ENCODE data around the gene ASXL3.

The ASXL3 gene

GRCh38 chr18:33755931-33756560 is 178.0 kb downstream of the ASXL3 start:
- TF ChIP-seq, protein P1, sequence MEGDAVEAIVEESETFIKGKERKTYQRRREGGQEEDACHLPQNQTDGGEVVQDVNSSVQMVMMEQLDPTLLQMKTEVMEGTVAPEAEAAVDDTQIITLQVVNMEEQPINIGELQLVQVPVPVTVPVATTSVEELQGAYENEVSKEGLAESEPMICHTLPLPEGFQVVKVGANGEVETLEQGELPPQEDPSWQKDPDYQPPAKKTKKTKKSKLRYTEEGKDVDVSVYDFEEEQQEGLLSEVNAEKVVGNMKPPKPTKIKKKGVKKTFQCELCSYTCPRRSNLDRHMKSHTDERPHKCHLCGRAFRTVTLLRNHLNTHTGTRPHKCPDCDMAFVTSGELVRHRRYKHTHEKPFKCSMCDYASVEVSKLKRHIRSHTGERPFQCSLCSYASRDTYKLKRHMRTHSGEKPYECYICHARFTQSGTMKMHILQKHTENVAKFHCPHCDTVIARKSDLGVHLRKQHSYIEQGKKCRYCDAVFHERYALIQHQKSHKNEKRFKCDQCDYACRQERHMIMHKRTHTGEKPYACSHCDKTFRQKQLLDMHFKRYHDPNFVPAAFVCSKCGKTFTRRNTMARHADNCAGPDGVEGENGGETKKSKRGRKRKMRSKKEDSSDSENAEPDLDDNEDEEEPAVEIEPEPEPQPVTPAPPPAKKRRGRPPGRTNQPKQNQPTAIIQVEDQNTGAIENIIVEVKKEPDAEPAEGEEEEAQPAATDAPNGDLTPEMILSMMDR (IDR thresholded peaks at IDR 0.05), result no peak
- no peaks in the 10 kb centered on the region for H3K4me1 Mint-ChIP-seq
- no peaks in the 10 kb centered on the region for H3K36me3 Mint-ChIP-seq (ENCODE audit: low read depth)
- no peaks in the 10 kb centered on the region for H3K9me3 Mint-ChIP-seq
- H3K4me3 Mint-ChIP-seq, result no peak overlapping the region
- peaks cover 3% of the 10 kb centered on the region for H3K27me3 Mint-ChIP-seq (ENCODE audit: low read depth, poor library complexity)
- H3K27ac Mint-ChIP-seq, result no peak overlapping the region
- DNase-seq, result no peak

DNA sequence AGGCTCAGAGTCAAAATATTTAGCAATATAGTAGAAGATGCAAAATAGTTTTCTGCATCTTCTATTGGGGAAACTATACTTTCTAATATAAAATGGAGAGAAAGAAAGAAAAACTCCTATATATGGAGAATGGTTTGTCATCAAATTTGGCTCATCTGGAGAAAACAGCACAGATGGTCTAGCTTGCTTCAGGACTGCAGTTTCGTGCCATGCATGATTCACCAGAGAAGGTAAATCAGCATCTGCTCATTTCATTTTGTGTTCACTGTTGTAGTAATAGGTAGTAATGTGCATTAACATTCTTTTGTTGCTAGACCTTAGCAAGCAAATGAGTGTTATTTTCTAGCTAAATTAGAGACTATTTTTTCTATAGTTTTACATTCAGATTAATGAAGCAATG is 179.0 kb downstream of the ASXL3 start:
- no peaks in the 10 kb centered on the region for H3K9me3 Mint-ChIP-seq
- DNase-seq, result no peak
- H3K36me3 Mint-ChIP-seq (ENCODE audit: low read depth), result no peaks in the 10 kb centered on the region
- no peak overlapping the region for H3K27ac Mint-ChIP-seq
- peaks cover 3% of the 10 kb centered on the region for H3K27me3 Mint-ChIP-seq (ENCODE audit: low read depth, poor library complexity)
- H3K4me3 Mint-ChIP-seq, result no peak overlapping the region
- H3K4me1 Mint-ChIP-seq, result no peaks in the 10 kb centered on the region
- TF ChIP-seq, protein P1 (IDR thresholded peaks at IDR 0.05), result no peak

DNA sequence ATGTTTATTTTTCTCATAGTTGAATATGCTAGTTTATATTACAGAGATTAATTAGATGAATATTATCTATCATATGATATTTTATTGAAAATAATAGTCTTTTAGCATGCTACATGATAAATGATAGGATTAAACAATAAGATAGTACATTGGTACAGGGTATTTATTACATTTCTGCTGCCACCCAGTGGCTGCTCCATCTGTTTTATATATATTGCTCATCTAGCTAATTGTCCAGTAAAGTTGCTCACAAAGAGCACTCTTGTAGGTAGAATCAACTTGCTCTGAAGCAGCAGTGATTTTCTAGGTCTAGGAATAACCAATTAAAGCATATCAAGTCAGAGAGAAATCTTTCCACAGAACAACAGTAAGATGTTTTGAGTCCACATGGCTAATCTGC is 183.3 kb downstream of the ASXL3 start:
- H3K4me3 Mint-ChIP-seq, result no peak overlapping the region
- DNase-seq, result no peak
- no peaks in the 10 kb centered on the region for H3K36me3 Mint-ChIP-seq (ENCODE audit: low read depth)
- TF ChIP-seq, protein P1 (IDR thresholded peaks at IDR 0.05), result peak; percentile 31
- H3K27ac Mint-ChIP-seq, result no peak overlapping the region
- no peaks in the 10 kb centered on the region for H3K9me3 Mint-ChIP-seq
- no peaks in the 10 kb centered on the region for H3K4me1 Mint-ChIP-seq
- no peaks in the 10 kb centered on the region for H3K27me3 Mint-ChIP-seq (ENCODE audit: low read depth, poor library complexity)

GRCh38 chr18:33781429-33781828 is 203.4 kb downstream of the ASXL3 start:
- H3K4me1 Mint-ChIP-seq, result no peaks in the 10 kb centered on the region
- no peaks in the 10 kb centered on the region for H3K36me3 Mint-ChIP-seq (ENCODE audit: low read depth)
- TF ChIP-seq, protein P1 (IDR thresholded peaks at IDR 0.05), result no peak
- no peak overlapping the region for H3K27ac Mint-ChIP-seq
- peaks cover 7% of the 10 kb centered on the region for H3K9me3 Mint-ChIP-seq
- no peak for DNase-seq
- H3K4me3 Mint-ChIP-seq, result no peak overlapping the region
- H3K27me3 Mint-ChIP-seq (ENCODE audit: low read depth, poor library complexity), result peaks cover under 1% of the 10 kb centered on the region

Data from nephron progenitor cell (in vitro differentiated cells).